Endothelial cell (in vitro differentiated cells): ENCODE measurements around the gene COL15A1. TPM values are rescaled to one million over a fixed set of nuclear protein-coding genes. Genes with fewer than 3 reads are reported as not detected.
"Not testable (repeated sequence)": the region's sequence is repeated elsewhere in the genome, so short reads cannot be mapped to it uniquely, and the experiment has no call there.

Experiments
- DNase-seq: peaks from one replicate; pipeline ENCODE4 v3.0.0; 2021; ENCODE audit warnings: low spot score
- H3K27ac Mint-ChIP-seq: one replicate; pipeline ENCODE4 v1.8.0; 2021; ENCODE audit warnings: mixed read lengths, inconsistent platforms; ENCODE audit not compliant: unreplicated experiment
- H3K27me3 Mint-ChIP-seq: one replicate; pipeline ENCODE4 v1.8.0; 2021; ENCODE audit warnings: mild to moderate bottlenecking, moderate library complexity, mixed read lengths, inconsistent platforms; ENCODE audit not compliant: unreplicated experiment
- H3K36me3 Mint-ChIP-seq: one replicate; pipeline ENCODE4 v1.8.0; 2021; ENCODE audit warnings: mild to moderate bottlenecking, low read depth, mixed read lengths, inconsistent platforms; ENCODE audit not compliant: unreplicated experiment
- H3K4me1 Mint-ChIP-seq: one replicate; pipeline ENCODE4 v1.8.0; 2021; ENCODE audit warnings: mild to moderate bottlenecking, mixed read lengths, inconsistent platforms; ENCODE audit not compliant: unreplicated experiment
- H3K4me3 Mint-ChIP-seq: one replicate; pipeline ENCODE4 v1.8.0; 2021; ENCODE audit warnings: mild to moderate bottlenecking, mixed read lengths, inconsistent platforms; ENCODE audit not compliant: unreplicated experiment
- H3K9me3 Mint-ChIP-seq: one replicate; pipeline ENCODE4 v1.8.0; 2021; ENCODE audit warnings: mixed read lengths, inconsistent platforms; ENCODE audit not compliant: unreplicated experiment
- CTCF ChIP-seq: fragments of 200-600 bp; sonication (generic); IDR thresholded peaks from one replicate; pipeline ENCODE4 v1.5.0; 2021; ENCODE audit warnings: antibody characterized with exemption; ENCODE audit not compliant: unreplicated experiment
- total RNA-seq: library from RNA; stranded (reverse); fragmentation: NEBNext Ultra II Directional; extraction: Animal tissue kit (Norgen Biotek cat#: 25700); gene quantifications from one replicate; pipeline ENCODE4 v1.2.1, GENCODE V29; 2021; ENCODE audit not compliant: unreplicated experiment

Gene COL15A1
- total RNA-seq, 1 donor from 2014 or later: 24.0 TPM

GRCh38 chr9:98899408-98900056 is 44.2 kb upstream of the COL15A1 start:
- Mint-ChIP-seq H3K27ac (no peak overlapping the region), H3K4me3 (no peak overlapping the region), H3K36me3 (no peaks in the 10 kb centered on the region), H3K4me1 (peaks cover 15% of the 10 kb centered on the region), H3K27me3 (peaks cover 9% of the 10 kb centered on the region), H3K9me3 (no peaks in the 10 kb centered on the region)
- TF ChIP-seq CTCF: no peak
- no peak for DNase-seq

- peaks cover 9% of the 10 kb centered on the region for H3K27me3 Mint-ChIP-seq
- TF ChIP-seq CTCF: no peak
- H3K4me3 Mint-ChIP-seq: no peak overlapping the region
- H3K27ac Mint-ChIP-seq: no peak overlapping the region
- DNase-seq: no peak
- H3K36me3 Mint-ChIP-seq: no peaks in the 10 kb centered on the region
- H3K9me3 Mint-ChIP-seq: no peaks in the 10 kb centered on the region
- H3K4me1 Mint-ChIP-seq: peaks cover 21% of the 10 kb centered on the region
Measured at GRCh38 chr9:98900244-98900643, 43.5 kb upstream of the COL15A1 start.

GRCh38 chr9:98900725-98901124 is 43.0 kb upstream of the COL15A1 start:
- no peak for TF ChIP-seq CTCF
- no peak for DNase-seq
- H3K4me1 Mint-ChIP-seq: peaks cover 24% of the 10 kb centered on the region
- H3K27me3 Mint-ChIP-seq: peaks cover 9% of the 10 kb centered on the region
- no peak overlapping the region for H3K4me3 Mint-ChIP-seq
- no peak overlapping the region for H3K27ac Mint-ChIP-seq
- no peaks in the 10 kb centered on the region for H3K36me3 Mint-ChIP-seq
- H3K9me3 Mint-ChIP-seq: no peaks in the 10 kb centered on the region

GRCh38 chr9:98901843-98902242 is 41.9 kb upstream of the COL15A1 start:
- H3K27me3 Mint-ChIP-seq, DNase-seq, H3K36me3 Mint-ChIP-seq: not testable (repeated sequence)

GRCh38 chr9:98902516-98902915 is 41.2 kb upstream of the COL15A1 start:
- no peaks in the 10 kb centered on the region for H3K36me3 Mint-ChIP-seq
- H3K4me3 Mint-ChIP-seq: no peak overlapping the region
- TF ChIP-seq CTCF: no peak
- H3K27ac Mint-ChIP-seq: no peak overlapping the region
- no peaks in the 10 kb centered on the region for H3K9me3 Mint-ChIP-seq
- H3K27me3 Mint-ChIP-seq: peaks cover 6% of the 10 kb centered on the region
- DNase-seq: no peak
- peaks cover 24% of the 10 kb centered on the region for H3K4me1 Mint-ChIP-seq

More at GRCh38 chr9:98901843-98902242, 41.9 kb upstream of the COL15A1 start:
- peaks cover 24% of the 10 kb centered on the region for H3K4me1 Mint-ChIP-seq
- not testable (repeated sequence) for H3K9me3 Mint-ChIP-seq, H3K27ac Mint-ChIP-seq, H3K4me3 Mint-ChIP-seq
